ENCODE measurements around the gene AKT1.

The AKT1 gene

GRCh38 chr14:104758981-104759969, 36.3 kb downstream of the AKT1 start:
- Histone ChIP-seq H2BK15ac (ENCODE audit: low read length) (no peak overlapping the region), H3K4me3 (ENCODE audit: low read length in 2 of 2) (peak overlapping the region in 1 of 2 donors; percentile 43), H2BK12ac (ENCODE audit: low read length) (no peak overlapping the region), H3K9me3 (replicated peaks in 1 of 2; ENCODE audit: control insufficient read depth in 2 of 2, insufficient read depth in 1 of 2, low read depth in 1 of 2, low read length in 2 of 2) (peaks cover 0 to 4% of the 10 kb centered on the region in 2 donors), H2BK5ac (ENCODE audit: low read length) (peak overlapping the region; percentile 35), H3K27me3 (ENCODE audit: control insufficient read depth in 3 of 3, insufficient read depth in 3 of 3, low read depth in 1 of 3, low read length in 3 of 3) (no peaks in the 10 kb centered on the region), H3K4me2 (ENCODE audit: insufficient read depth, low read length, poor library complexity, severe bottlenecking) (no peak overlapping the region), H3K27ac (replicated peaks; ENCODE audit: low read length) (no peak overlapping the region), H3K23ac (ENCODE audit: low read depth, low read length, poor library complexity) (peak overlapping the region; percentile 31), H2AFZ (ENCODE audit: low read length) (no peak overlapping the region), H4K8ac (ENCODE audit: low read depth, low read length) (peak overlapping the region; percentile 10), H3K36me3 (replicated peaks in 1 of 2; ENCODE audit: control insufficient read depth in 2 of 2, insufficient read depth in 2 of 2, low read length in 2 of 2) (peaks cover 41 to 84% of the 10 kb centered on the region in 2 donors), H3K14ac (ENCODE audit: low read length) (no peak overlapping the region), H2AK5ac (ENCODE audit: low read depth, low read length) (no peak overlapping the region), H3K4me1 (ENCODE audit: control insufficient read depth in 2 of 2, insufficient read depth in 1 of 2, low read depth in 1 of 2, low read length in 2 of 2) (peaks cover 2 to 5% of the 10 kb centered on the region in 2 donors), H3K4ac (ENCODE audit: low read length) (no peak overlapping the region), H4K91ac (ENCODE audit: low read depth, low read length, poor library complexity) (no peak overlapping the region), H3K79me1 (ENCODE audit: low read depth, low read length) (peaks cover 35% of the 10 kb centered on the region), H3K9ac (ENCODE audit: low read depth, low read length, poor library complexity) (no peak overlapping the region), H3K18ac (ENCODE audit: low read length) (no peak overlapping the region), H2BK120ac (ENCODE audit: low read depth, low read length) (no peak overlapping the region)
- WGBS, 2 donors (ENCODE audit: extremely low coverage in 2 of 2, insufficient read length in 2 of 2, insufficient replicate concordance in 1 of 2): no CpG with 5 or more reads among the region's 30 CpGs
- DNase-seq (ENCODE audit: low spot score): no peak

DNA sequence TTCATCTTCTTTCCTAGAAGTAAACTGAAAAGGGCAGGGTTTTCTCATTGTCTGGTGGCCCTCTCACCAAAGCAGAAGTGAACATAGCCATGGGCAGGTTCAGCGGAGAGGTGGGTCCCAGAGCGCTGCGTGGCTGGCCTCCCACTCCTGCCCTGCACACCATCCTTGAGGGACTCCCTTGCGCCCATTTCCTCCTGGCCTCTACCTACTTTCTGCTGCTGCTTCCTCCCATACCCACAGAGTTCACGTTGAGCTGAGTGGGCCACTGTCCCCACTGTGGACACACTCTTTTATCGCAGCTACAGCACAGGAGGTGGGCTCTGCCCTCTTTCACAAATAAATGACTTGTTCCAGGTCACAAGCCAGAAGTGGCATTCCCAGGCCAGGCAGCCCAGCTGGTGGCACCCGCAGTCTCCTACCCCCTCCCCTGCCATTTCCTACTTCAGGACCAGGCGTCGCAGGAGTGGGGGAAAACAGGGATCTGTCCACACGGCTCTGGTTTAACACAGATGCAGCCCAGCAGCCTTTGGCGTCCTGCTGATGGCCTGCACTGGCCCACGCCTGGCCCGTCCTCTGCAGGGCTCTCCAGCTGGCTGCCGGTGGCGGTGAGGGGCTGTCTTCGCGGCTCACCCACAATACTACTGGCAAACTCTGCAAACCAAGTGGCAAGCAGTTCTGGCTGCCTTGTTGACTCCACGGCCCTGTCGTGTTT, 37.7 kb downstream of the AKT1 start:
- no peak overlapping the region for H2BK5ac ChIP-seq (ENCODE audit: low read length)
- no peak overlapping the region for H3K9ac ChIP-seq (ENCODE audit: low read depth, low read length, poor library complexity)
- H2BK12ac ChIP-seq (ENCODE audit: low read length): no peak overlapping the region
- peak overlapping the region in 1 of 2 donors; percentile 29 for H3K4me3 ChIP-seq (ENCODE audit: low read length in 2 of 2)
- no peak overlapping the region for H3K18ac ChIP-seq (ENCODE audit: low read length)
- peaks cover 10 to 14% of the 10 kb centered on the region in 2 donors for H3K4me1 ChIP-seq (ENCODE audit: control insufficient read depth in 2 of 2, insufficient read depth in 1 of 2, low read depth in 1 of 2, low read length in 2 of 2)
- H3K36me3 ChIP-seq (replicated peaks in 1 of 2; ENCODE audit: control insufficient read depth in 2 of 2, insufficient read depth in 2 of 2, low read length in 2 of 2): peaks cover 41 to 82% of the 10 kb centered on the region in 2 donors
- no peak overlapping the region for H3K4ac ChIP-seq (ENCODE audit: low read length)
- H3K14ac ChIP-seq (ENCODE audit: low read length): no peak overlapping the region
- no peak overlapping the region for H2BK120ac ChIP-seq (ENCODE audit: low read depth, low read length)
- no peak overlapping the region for H2AFZ ChIP-seq (ENCODE audit: low read length)
- H2BK15ac ChIP-seq (ENCODE audit: low read length): no peak overlapping the region
- no peak for DNase-seq (ENCODE audit: low spot score)
- no peak overlapping the region for H3K23ac ChIP-seq (ENCODE audit: low read depth, low read length, poor library complexity)
- H3K27me3 ChIP-seq (ENCODE audit: control insufficient read depth in 3 of 3, insufficient read depth in 3 of 3, low read depth in 1 of 3, low read length in 3 of 3): no peaks in the 10 kb centered on the region
- H3K27ac ChIP-seq (replicated peaks; ENCODE audit: low read length): no peak overlapping the region
- no peak overlapping the region for H4K91ac ChIP-seq (ENCODE audit: low read depth, low read length, poor library complexity)
- WGBS, 2 donors (ENCODE audit: extremely low coverage in 2 of 2, insufficient read length in 2 of 2, insufficient replicate concordance in 1 of 2): no CpG with 5 or more reads among the region's 19 CpGs
- no peak overlapping the region for H4K8ac ChIP-seq (ENCODE audit: low read depth, low read length)
- no peaks in the 10 kb centered on the region for H3K9me3 ChIP-seq (replicated peaks in 1 of 2; ENCODE audit: control insufficient read depth in 2 of 2, insufficient read depth in 1 of 2, low read depth in 1 of 2, low read length in 2 of 2)
- H3K79me1 ChIP-seq (ENCODE audit: low read depth, low read length): peaks cover 44% of the 10 kb centered on the region
- H2AK5ac ChIP-seq (ENCODE audit: low read depth, low read length): no peak overlapping the region
- H3K4me2 ChIP-seq (ENCODE audit: insufficient read depth, low read length, poor library complexity, severe bottlenecking): no peak overlapping the region

- H3K4me2 ChIP-seq (ENCODE audit: insufficient read depth, low read length, poor library complexity, severe bottlenecking): no peak overlapping the region
- H2BK15ac ChIP-seq (ENCODE audit: low read length): no peak overlapping the region
- DNase-seq (ENCODE audit: low spot score): no peak
- no peak overlapping the region for H2AFZ ChIP-seq (ENCODE audit: low read length)
- H4K8ac ChIP-seq (ENCODE audit: low read depth, low read length): no peak overlapping the region
- no peak overlapping the region for H3K9ac ChIP-seq (ENCODE audit: low read depth, low read length, poor library complexity)
- no peak overlapping the region for H3K4ac ChIP-seq (ENCODE audit: low read length)
- no peak overlapping the region for H3K27ac ChIP-seq (replicated peaks; ENCODE audit: low read length)
- no peak overlapping the region for H4K91ac ChIP-seq (ENCODE audit: low read depth, low read length, poor library complexity)
- WGBS, 2 donors (ENCODE audit: extremely low coverage in 2 of 2, insufficient read length in 2 of 2, insufficient replicate concordance in 1 of 2): no CpG with 5 or more reads among the region's 10 CpGs
- no peak overlapping the region for H2BK5ac ChIP-seq (ENCODE audit: low read length)
- H2AK5ac ChIP-seq (ENCODE audit: low read depth, low read length): no peak overlapping the region
- H2BK12ac ChIP-seq (ENCODE audit: low read length): no peak overlapping the region
- peaks cover 11 to 15% of the 10 kb centered on the region in 2 donors for H3K4me1 ChIP-seq (ENCODE audit: control insufficient read depth in 2 of 2, insufficient read depth in 1 of 2, low read depth in 1 of 2, low read length in 2 of 2)
- no peaks in the 10 kb centered on the region for H3K9me3 ChIP-seq (replicated peaks in 1 of 2; ENCODE audit: control insufficient read depth in 2 of 2, insufficient read depth in 1 of 2, low read depth in 1 of 2, low read length in 2 of 2)
- H3K36me3 ChIP-seq (replicated peaks in 1 of 2; ENCODE audit: control insufficient read depth in 2 of 2, insufficient read depth in 2 of 2, low read length in 2 of 2): peaks cover 41 to 79% of the 10 kb centered on the region in 2 donors
- H3K27me3 ChIP-seq (ENCODE audit: control insufficient read depth in 3 of 3, insufficient read depth in 3 of 3, low read depth in 1 of 3, low read length in 3 of 3): no peaks in the 10 kb centered on the region
- peak overlapping the region; percentile 46 for H3K23ac ChIP-seq (ENCODE audit: low read depth, low read length, poor library complexity)
- H3K18ac ChIP-seq (ENCODE audit: low read length): no peak overlapping the region
- H3K4me3 ChIP-seq (ENCODE audit: low read length in 2 of 2): no peak overlapping the region
- H2BK120ac ChIP-seq (ENCODE audit: low read depth, low read length): no peak overlapping the region
- peaks cover 44% of the 10 kb centered on the region for H3K79me1 ChIP-seq (ENCODE audit: low read depth, low read length)
- H3K14ac ChIP-seq (ENCODE audit: low read length): no peak overlapping the region
Observed at GRCh38 chr14:104757238-104757585, 38.3 kb downstream of the AKT1 start.

Data from neuronal stem cell (in vitro differentiated cells).